HG02588 (cell line): ENCODE data around the gene CYSLTR1.
A peak's percentile ranks its signal among the peaks of the same experiment; 100 is the strongest.
"Not testable (repeated sequence)": the region's sequence is repeated elsewhere in the genome, so short reads cannot be mapped to it uniquely, and the experiment has no call there.

Experiments
- ATAC-seq: cut with Tn5 transposase; IDR thresholded peaks from one replicate; pipeline ENCODE4 v1.9.1; 2021; ENCODE audit warnings: mild to moderate bottlenecking, moderate library complexity; ENCODE audit not compliant: unreplicated experiment

Gene CYSLTR1

GRCh38 chrX:78327370-78328086 lies at the start of gene CYSLTR1:
CYSLTR1 (minus strand) TSS chrX:78327611; CDS start chrX:78273746, 53,865 bp downstream.
- ATAC-seq, result no peak

GRCh38 chrX:78377186-78377585 lies 49.8 kb upstream of the CYSLTR1 start:
- no peak for ATAC-seq

- no peak for ATAC-seq
These were observed 48.5 kb upstream of the CYSLTR1 start for GRCh38 chrX:78375894-78376293.

- no peak for ATAC-seq
These were observed 39.2 kb upstream of the CYSLTR1 start for GRCh38 chrX:78366576-78366975.

- no peak for ATAC-seq
These were observed 30.1 kb upstream of the CYSLTR1 start for GRCh38 chrX:78357342-78358055.

- peak; percentile 68 for ATAC-seq
These were observed 6.1 kb upstream of the CYSLTR1 start for GRCh38 chrX:78333521-78333920.

- ATAC-seq, result no peak
These were observed 4.3 kb upstream of the CYSLTR1 start for GRCh38 chrX:78331708-78332107.

- ATAC-seq, result no peak
These were observed 3.1 kb upstream of the CYSLTR1 start for GRCh38 chrX:78330540-78330939.

GRCh38 chrX:78330068-78330467 lies 2.7 kb upstream of the CYSLTR1 start:
- ATAC-seq, result no peak

GRCh38 chrX:78329486-78329885 lies 2.1 kb upstream of the CYSLTR1 start:
- no peak for ATAC-seq

GRCh38 chrX:78326401-78326800 lies 1.0 kb downstream of the CYSLTR1 start:
- no peak for ATAC-seq

GRCh38 chrX:78322863-78323262 lies 4.5 kb downstream of the CYSLTR1 start:
- ATAC-seq, result no peak

- peak; percentile 97 for ATAC-seq
These were observed 5.6 kb downstream of the CYSLTR1 start for GRCh38 chrX:78321809-78322208.

- no peak for ATAC-seq
These were observed 11.1 kb downstream of the CYSLTR1 start for GRCh38 chrX:78316265-78316664.

GRCh38 chrX:78315745-78316144 lies 11.7 kb downstream of the CYSLTR1 start:
- ATAC-seq, result no peak

- ATAC-seq, result peak; percentile 85
These were observed 12.8 kb downstream of the CYSLTR1 start for GRCh38 chrX:78314561-78314960.

- no peak for ATAC-seq
These were observed 13.9 kb downstream of the CYSLTR1 start for GRCh38 chrX:78313526-78313925.

GRCh38 chrX:78307665-78308064 lies 19.7 kb downstream of the CYSLTR1 start:
- ATAC-seq, result no peak

GRCh38 chrX:78303086-78303485 lies 24.3 kb downstream of the CYSLTR1 start:
- ATAC-seq, result no peak

GRCh38 chrX:78300933-78301332 lies 26.5 kb downstream of the CYSLTR1 start:
- not testable (repeated sequence) for ATAC-seq

- no peak for ATAC-seq
These were observed 43.9 kb downstream of the CYSLTR1 start for GRCh38 chrX:78283511-78283910.

- no peak for ATAC-seq
These were observed 90.3 kb downstream of the CYSLTR1 start for GRCh38 chrX:78237127-78237526.
